Esophagus muscularis mucosa (tissue), 4 donors: Measurements from ENCODE around the gene SLC22A5. TPM values are rescaled to one million over a fixed set of nuclear protein-coding genes. Genes with fewer than 3 reads are reported as not detected.
A peak's percentile ranks its signal among the peaks of the same experiment; 100 is the strongest.

Experiments used
- DNase-seq: peaks from one replicate; pipeline ENCODE4 v3.0.0-alpha.2; 2017; ENCODE audit errors: extremely low spot score
- H3K27ac ChIP-seq, 4 donors: fragments of 200-600 bp; sonication (generic); replicated peaks in 1 of 4; 1 replicate in 3 of 4; 2 replicates in 1 of 4; pipeline ENCODE4 v1.5.1; 2016 to 2019; ENCODE audit warnings: mild to moderate bottlenecking in 1 of 4
- H3K27me3 ChIP-seq, 4 donors: fragments of 200-600 bp; sonication (generic); one replicate each; pipeline versions ENCODE4 v1.5.1 to v1.6.0; 2016 to 2019
- H3K36me3 ChIP-seq, 4 donors: fragments of 200-600 bp; sonication (generic); one replicate each; pipeline ENCODE4 v1.5.1; 2016 to 2019
- H3K4me1 ChIP-seq, 4 donors: fragments of 200-600 bp; sonication (generic); one replicate each; pipeline ENCODE4 v1.5.1; 2016 to 2019
- H3K4me3 ChIP-seq, 4 donors: fragments of 200-600 bp; sonication (generic); 1 replicate in 2 of 4; 2 replicates in 2 of 4; pipeline ENCODE4 v1.5.1; 2016 to 2019; ENCODE audit warnings: mild to moderate bottlenecking in 4 of 4, moderate library complexity in 1 of 4
- H3K9me3 ChIP-seq, 4 donors: fragments of 200-600 bp; sonication (generic); 1 replicate in 3 of 4; 2 replicates in 1 of 4; pipeline ENCODE4 v1.5.1; 2016 to 2019
- CTCF ChIP-seq, 3 experiments: fragments of 200-600 bp in 2 of 3; fragments of 450-650 bp in 1 of 3; sonication (generic) in 2 of 3; IDR thresholded peaks; one replicate each; pipeline ENCODE4 v1.5.1; 2017 to 2019; ENCODE audit warnings: antibody characterized with exemption in 3 of 3, mild to moderate bottlenecking in 2 of 3, moderate library complexity in 1 of 3
- EP300 ChIP-seq: sonication (generic); formaldehyde crosslinking; IDR thresholded peaks from one replicate; pipeline ENCODE4 v1.6.1; 2017; ENCODE audit warnings: antibody characterized with exemption
- POLR2A ChIP-seq: fragments of 450-650 bp; IDR thresholded peaks from one replicate; pipeline ENCODE4 v1.6.1; 2017; ENCODE audit warnings: antibody characterized with exemption, moderate library complexity, mild to moderate bottlenecking, low read depth
- POLR2AphosphoS5 ChIP-seq, 2 donors: sonication (generic); formaldehyde crosslinking; IDR thresholded peaks; one replicate each; pipeline ENCODE4 v1.6.1; 2017; ENCODE audit warnings: antibody characterized with exemption in 2 of 2
- WGBS: methylation state at CpG from one replicate; pipeline ENCODE4 v1.1.5; 2018; 5-methylcytosine and 5-hydroxymethylcytosine counted together
- intact Hi-C: fragments of 100-400 bp; cut with DNase I; formaldehyde crosslinking; loops from one replicate; pipeline ENCODE4 v1.15.1; 2023
- total RNA-seq, 4 donors: library from RNA; depleted of rRNA; stranded (reverse); fragments of >200 nt; gene quantifications; one replicate each; pipeline versions ENCODE4 v1.1.0 to v1.2.1, GENCODE V29; 2016

The SLC22A5 gene
- total RNA-seq, 4 donors from 2014 or later, result 6.2 to 8.8 (median 7.5) TPM

GRCh38 chr5:132370181-132370970 is 866 bp downstream of the SLC22A5 start:
- Histone ChIP-seq H3K4me3 (peak overlapping the region; percentile 64 to 90 (median 80)), H3K9me3 (no peaks in the 10 kb centered on the region), H3K27me3 (no peaks in the 10 kb centered on the region), H3K36me3 (no peaks in the 10 kb centered on the region), H3K27ac (peak overlapping the region; percentile 81 to 92 (median 92)), H3K4me1 (peaks cover 20 to 41% (median 35%) of the 10 kb centered on the region in 4 donors)
- no peak for TF ChIP-seq POLR2AphosphoS5 (IDR thresholded peaks at IDR 0.05)
- TF ChIP-seq POLR2A, result no peak
- TF ChIP-seq CTCF (IDR thresholded peaks at IDR 0.05), result no peak
- no peak for TF ChIP-seq EP300
- 44% methylated on average over 11 of the region's 34 CpGs for WGBS
- DNase-seq, result no peak
- intact Hi-C loops, result no loop called here

GRCh38 chr5:132370971-132371602 is 1.6 kb downstream of the SLC22A5 start:
- no peaks in the 10 kb centered on the region for H3K27me3 ChIP-seq
- WGBS, result 77% methylated on average over 19 of the region's 19 CpGs
- no peak for TF ChIP-seq EP300
- no peak for TF ChIP-seq POLR2AphosphoS5 (IDR thresholded peaks at IDR 0.05)
- no peak for TF ChIP-seq POLR2A
- TF ChIP-seq CTCF (IDR thresholded peaks at IDR 0.05), result no peak
- peak overlapping the region; percentile 64 to 90 (median 80) for H3K4me3 ChIP-seq
- peaks cover 22 to 41% (median 35%) of the 10 kb centered on the region in 4 donors for H3K4me1 ChIP-seq
- DNase-seq, result no peak
- H3K27ac ChIP-seq, result peak overlapping the region in 2 of 4 donors; percentile 2 to 92
- H3K9me3 ChIP-seq, result no peaks in the 10 kb centered on the region
- no peaks in the 10 kb centered on the region for H3K36me3 ChIP-seq
- intact Hi-C loops, result no loop called here

GRCh38 chr5:132371603-132371994 is 2.1 kb downstream of the SLC22A5 start:
- Histone ChIP-seq H3K4me1 (peaks cover 25 to 45% (median 38%) of the 10 kb centered on the region in 4 donors), H3K27ac (peak overlapping the region in 1 of 4 donors; percentile 92)
- no peak for DNase-seq

GRCh38 chr5:132372127-132372526 is 2.6 kb downstream of the SLC22A5 start:
- H3K36me3 ChIP-seq, result no peaks in the 10 kb centered on the region
- H3K27ac ChIP-seq, result no peak overlapping the region
- H3K9me3 ChIP-seq, result no peaks in the 10 kb centered on the region
- intact Hi-C loops, result no loop called here
- peaks cover 30 to 50% (median 43%) of the 10 kb centered on the region in 4 donors for H3K4me1 ChIP-seq
- TF ChIP-seq EP300 (no peak), POLR2AphosphoS5 (IDR thresholded peaks at IDR 0.05) (no peak), CTCF (IDR thresholded peaks at IDR 0.05) (no peak), POLR2A (no peak)
- no peak for DNase-seq
- no peak overlapping the region for H3K4me3 ChIP-seq
- H3K27me3 ChIP-seq, result no peaks in the 10 kb centered on the region
- WGBS, result 70% methylated on average over 2 of the region's 2 CpGs

More at GRCh38 chr5:132371603-132371994, 2.1 kb downstream of the SLC22A5 start:
- intact Hi-C loops, result no loop called here
- TF ChIP-seq EP300 (no peak), CTCF (IDR thresholded peaks at IDR 0.05) (no peak), POLR2A (no peak), POLR2AphosphoS5 (IDR thresholded peaks at IDR 0.05) (no peak)
- Histone ChIP-seq H3K36me3 (no peaks in the 10 kb centered on the region), H3K4me3 (no peak overlapping the region), H3K27me3 (no peaks in the 10 kb centered on the region), H3K9me3 (no peaks in the 10 kb centered on the region)
- 89% methylated on average over 1 of the region's 5 CpGs for WGBS
